GM21528 (cell line): ENCODE results near the gene KCNG3.

Experiments
- ATAC-seq: cut with Tn5 transposase; IDR thresholded peaks from one replicate; pipeline ENCODE4 v1.9.1; 2021; ENCODE audit warnings: mild to moderate bottlenecking, moderate library complexity; ENCODE audit not compliant: unreplicated experiment, low FRiP score

Gene KCNG3, protein sequence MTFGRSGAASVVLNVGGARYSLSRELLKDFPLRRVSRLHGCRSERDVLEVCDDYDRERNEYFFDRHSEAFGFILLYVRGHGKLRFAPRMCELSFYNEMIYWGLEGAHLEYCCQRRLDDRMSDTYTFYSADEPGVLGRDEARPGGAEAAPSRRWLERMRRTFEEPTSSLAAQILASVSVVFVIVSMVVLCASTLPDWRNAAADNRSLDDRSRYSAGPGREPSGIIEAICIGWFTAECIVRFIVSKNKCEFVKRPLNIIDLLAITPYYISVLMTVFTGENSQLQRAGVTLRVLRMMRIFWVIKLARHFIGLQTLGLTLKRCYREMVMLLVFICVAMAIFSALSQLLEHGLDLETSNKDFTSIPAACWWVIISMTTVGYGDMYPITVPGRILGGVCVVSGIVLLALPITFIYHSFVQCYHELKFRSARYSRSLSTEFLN

DNA sequence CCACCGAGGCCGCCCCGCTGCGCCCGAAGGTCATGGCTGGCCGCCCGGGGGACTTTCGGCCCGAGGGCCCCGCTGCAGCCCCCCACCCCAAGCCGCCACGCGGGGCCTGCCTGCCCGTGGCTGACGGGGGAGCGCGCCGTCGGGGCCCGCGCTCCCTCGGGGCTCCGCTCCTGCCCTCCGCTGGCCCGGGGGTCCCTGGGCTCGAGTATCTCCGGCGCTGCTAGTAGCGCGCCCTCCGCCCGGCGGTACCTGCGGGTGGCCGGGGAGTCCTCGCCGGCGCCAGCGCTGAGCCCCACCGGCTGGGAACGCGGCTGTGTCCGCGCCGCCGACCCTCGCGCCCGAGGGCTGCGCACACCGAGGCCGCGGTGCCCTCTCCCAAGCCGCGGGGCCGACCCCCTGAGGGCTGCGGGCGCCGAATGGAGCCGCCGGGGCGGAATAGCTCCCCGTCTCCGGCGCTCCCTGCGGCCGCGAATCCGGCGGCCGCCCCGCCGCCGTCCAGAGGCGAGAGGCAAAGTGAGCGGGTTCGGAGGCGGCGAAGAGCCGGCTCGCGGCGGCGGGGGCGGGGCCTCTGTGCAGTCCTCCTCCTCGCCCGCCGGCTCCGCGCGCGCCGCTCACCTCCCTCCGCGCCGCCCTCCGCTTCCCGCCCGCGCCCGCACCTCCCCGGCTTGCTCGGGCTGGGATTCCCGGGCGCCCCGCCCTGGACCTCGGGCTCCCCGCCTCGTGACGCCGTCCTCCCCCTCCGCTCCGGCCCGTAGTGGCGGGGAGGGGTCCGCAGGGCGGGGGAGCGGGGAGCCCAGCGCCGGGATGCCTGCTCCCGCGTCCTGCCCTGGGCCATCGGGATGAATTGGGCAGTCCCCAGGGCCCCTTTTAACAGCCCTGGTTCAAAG lies at the start of gene KCNG3:
Gene KCNG3, minus strand, starts transcription at position 515 of the 887 bp plus-strand sequence. Its CDS starts 481 bp downstream, at position 34.
- ATAC-seq: peak; percentile 50

DNA sequence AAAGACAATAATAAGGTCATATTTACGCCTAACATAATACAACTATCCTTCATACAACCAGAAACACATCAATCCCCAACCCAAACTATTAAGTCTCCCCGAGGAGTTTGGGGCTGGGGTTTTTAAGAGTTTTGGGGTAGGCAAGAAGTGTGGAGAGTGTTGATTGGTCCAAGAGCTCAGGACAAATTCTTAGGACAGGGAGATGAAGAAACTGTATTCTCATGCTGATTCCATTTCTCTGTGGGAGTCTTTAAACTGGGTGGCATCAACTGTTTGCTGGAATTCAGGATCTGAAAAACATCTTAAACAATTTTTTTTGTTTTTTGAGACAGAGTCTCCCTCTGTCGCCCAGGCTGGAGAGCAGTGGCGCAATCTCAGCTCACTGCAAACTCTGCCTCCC lies 49.1 kb upstream of the KCNG3 start:
- ATAC-seq: no peak

DNA sequence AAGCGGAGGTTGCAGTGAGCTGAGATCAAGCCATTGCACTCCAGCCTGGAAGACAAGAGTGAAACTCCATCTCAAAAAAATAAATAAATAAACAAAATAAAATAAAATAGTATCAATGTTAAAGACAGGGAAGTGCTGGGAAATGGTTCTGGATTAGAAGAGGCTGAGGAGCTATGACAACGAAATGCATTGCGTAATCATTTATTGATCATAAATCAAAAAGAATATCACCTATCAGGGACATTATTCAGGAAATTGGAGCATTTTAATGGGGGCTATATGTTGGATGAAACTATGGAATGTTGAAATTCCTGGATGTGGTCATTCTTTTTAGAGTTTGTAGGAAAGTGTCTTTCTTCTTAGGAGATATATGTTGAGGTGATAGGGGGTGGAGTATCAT lies 43.7 kb upstream of the KCNG3 start:
- no peak for ATAC-seq

DNA sequence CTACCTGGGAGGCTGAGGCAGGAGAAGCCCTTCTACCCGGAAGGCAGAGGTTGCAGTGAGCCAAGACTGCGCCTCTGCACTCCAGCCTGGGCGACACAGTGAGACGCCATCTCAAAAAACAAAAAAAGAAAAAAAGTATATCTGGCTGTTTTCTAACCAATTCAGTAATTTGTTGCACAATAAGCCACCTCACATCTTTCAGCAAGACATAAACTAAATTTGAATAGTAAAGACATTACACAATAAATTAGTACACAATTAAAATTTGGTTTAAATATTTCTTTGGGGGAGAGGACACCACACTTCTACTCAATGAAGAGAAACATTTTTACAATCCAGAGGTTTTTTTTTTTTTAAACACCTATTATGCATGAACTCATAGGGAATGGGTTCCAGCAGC lies 38.6 kb upstream of the KCNG3 start:
- no peak for ATAC-seq

DNA sequence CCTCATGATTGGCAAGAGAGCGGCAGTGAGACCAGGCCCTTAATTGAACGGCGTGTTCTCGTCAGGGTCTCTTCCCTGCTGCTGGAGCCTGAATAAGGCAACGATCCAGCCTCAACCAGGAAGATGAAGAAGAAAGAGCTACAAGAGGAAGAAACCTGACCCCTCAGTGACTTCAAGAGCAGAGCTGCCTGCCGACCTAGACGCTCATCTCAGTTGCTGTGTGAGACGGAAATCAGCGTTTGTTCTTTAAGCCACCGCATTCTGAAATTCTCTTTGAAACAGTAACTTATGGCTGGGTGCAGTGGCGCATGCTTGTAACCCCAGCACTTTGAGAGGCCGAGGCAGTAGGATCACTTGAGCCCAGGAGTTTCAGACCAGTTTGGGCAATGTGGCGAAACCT lies 29.6 kb upstream of the KCNG3 start:
- no peak for ATAC-seq

DNA sequence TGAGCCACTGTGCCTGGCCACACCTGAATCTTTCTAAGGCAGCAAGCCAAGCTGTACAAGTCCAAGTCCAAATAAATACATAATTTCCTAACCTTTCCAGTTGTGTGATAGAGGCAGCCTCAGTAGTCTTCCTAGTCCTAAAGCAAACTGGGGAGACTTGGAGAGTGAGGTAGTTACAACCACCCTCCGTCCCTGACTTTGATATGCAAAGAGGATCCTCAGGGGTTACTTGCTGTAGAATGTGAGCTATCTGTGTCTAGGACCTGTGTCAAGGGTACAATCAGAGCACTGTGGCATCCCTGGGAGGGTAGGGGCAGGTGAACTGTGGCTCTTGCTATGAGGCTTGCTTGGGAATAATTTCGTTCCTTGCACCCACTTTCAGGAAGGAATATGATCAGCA lies 28.3 kb upstream of the KCNG3 start:
- no peak for ATAC-seq

DNA sequence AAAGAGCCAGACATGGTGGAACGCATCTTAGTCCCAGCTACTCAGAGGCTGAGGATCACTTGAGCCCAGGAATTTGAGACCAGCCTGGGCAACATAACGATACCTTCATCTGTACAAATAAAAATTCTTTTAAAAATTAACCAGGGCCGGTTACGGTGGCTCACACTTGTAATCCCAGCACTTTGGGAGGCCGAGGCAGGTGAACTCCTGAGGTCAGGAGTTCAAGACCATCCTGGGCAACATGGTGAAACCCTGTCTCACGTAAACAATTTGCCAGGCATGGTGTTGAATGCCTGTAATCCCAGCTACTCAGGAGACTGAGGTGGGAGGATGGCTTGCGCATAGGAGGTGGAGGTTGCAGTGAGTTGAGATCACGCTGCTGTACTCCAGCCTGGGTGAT lies 25.8 kb upstream of the KCNG3 start:
- no peak for ATAC-seq

DNA sequence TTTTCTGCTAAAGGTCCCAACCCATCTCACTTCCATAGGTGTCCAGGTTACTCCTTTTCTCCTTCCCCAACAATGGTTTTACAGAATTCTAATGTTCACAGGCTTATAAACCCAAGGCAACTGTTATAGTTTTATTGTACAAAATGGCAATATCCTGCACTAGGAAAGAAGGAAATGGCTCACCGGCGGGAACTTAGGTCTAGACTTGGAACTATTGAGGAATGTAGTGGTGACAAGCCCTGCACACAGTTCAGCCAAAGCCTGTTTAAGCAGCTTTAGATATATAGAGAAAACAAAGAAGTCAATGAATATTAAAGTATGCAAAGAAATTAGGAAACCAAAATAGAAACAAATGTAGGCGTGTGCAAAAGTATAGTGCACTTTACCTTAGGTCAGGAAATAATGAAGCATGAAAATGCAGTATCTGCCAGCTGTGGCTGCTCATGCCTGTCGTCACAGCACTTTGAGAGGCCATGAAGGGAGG lies 22.7 kb upstream of the KCNG3 start:
- no peak for ATAC-seq

DNA sequence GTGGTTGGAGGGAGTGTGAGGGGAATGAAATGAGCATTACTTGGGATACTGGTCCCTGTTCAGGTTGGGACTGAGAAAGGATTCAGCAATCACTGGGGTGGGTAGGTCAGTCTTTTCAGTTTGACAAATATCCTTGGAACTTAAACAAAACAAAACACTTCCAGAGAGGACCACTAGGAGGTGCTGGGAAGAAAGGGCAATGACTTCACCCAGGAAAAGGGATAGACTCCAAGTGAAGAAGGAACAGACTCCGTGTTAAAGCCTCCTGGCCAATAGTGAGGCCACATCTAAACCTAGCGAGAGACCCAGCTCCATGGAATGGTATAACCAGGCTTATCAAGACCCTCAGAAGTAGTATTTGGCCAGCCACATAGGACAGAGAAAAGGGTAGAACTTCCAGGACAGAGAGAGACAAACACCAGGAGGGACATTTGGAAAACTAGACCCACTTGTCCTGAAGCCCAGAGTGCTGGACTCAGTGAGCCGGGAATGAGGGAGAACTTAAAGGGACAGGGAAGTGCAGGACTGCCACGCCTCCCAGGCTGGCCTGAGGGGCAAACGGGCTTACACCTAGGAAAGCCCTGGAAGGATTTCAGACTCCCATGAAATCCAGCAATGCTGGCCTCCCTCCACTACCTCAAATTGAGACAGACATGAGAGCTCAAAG lies 19.6 kb upstream of the KCNG3 start:
- no peak for ATAC-seq

DNA sequence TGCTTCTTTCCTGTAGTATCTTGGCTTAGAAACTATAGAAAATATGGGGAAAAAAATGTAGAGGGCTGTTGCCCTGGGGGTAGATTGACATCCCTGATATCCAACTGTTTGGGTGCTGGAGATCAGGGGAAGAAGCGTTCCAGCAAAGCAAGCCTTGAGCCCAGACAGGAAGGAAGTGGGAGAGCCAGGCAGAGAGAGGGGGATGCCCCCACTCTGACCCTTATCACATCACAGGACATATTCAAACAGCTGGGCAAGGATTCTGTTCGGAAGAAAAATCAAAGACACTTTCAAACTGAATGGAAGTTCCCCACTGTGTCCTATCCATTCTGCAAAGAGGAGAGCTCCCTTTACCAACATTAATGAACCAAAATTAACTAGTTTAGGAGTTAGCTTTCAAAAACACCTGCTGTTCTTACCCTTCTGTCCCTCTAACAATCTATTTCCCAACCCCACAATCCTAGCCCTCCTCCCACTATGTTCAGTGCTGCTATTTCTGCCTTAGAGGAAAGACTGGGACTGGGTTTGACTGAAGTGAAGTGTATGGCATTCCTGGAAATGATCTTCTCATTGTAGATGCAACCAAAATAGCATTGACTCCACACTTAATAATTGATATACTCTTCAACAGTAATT lies 16.9 kb upstream of the KCNG3 start:
- ATAC-seq: no peak

DNA sequence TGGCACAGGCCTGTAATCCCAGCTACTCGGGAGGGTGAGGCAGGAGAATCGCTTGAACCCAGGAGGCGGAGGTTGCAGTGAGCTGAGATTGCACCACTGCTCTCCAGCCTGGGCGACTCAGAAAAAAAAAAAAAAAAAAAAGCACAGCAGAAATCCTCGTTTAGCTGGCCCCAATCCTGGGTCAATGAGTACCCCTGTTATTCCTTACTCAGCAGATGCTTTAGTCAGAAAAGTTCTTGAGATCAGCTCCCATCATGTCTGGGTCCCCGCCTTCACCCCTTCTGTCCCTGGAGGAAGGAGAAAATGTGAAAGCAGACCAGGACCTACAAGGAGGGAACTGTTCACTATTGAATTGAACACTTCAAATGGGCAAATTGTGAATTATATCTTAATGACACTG lies 16.4 kb upstream of the KCNG3 start:
- no peak for ATAC-seq

DNA sequence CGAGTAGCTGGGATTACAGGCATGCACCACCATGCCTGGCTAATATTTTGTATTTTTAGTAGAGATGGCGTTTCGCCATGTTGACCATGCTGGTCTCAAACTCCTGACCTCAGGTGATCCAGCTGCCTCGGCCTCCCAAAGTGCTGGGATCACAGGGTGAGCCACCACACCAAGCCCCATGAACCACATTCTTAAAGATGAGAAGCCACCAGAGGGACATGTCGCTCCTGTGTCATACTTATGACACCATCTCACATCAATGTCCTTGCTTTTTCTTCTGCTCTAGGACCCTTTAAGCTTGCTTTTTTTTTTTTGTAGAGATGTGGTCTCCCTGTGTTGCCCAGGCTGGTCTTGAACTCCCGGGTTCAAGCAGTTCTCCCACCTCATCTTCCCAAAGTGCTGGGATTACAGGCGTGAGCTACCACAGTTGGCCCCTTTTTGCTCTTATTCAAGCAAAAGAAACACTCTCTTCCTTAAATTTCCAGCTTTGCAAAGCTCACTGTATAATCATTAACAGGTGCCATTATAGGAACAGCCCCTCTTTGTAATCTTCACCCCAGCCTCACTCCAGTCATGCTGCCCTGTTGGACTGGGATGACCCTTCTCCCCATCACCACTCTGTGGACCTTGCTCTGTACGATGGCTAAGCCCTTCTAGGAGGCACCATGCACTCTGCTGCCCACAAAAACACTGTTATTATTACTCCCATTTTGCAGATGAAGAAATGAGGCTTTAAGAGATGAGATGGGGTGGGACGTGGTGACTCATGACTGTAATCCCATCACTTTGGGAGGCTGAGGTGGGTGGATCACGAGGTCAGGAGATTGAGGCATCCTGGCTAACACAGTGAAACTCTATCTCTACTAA lies 10.8 kb upstream of the KCNG3 start:
- ATAC-seq: no peak

DNA sequence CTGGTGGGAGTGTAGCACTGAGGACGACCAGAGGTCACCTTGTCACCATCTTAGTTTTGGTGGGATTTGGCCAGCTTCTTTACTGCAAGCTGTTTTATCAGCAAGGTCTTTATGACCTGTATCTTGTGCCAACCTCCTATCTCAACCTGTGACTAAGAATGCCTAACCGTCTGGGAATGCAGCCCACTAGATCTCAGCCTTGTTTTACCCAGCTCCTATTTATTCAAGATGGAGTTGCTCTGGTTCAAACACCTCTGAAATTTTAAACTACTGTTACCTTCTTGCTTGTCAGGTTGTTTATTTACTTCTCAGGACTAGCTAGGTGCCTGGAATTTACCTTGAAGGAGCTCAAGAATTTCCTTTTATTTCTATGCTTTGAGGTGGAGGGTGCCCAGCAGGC lies 9.5 kb upstream of the KCNG3 start:
- no peak for ATAC-seq

DNA sequence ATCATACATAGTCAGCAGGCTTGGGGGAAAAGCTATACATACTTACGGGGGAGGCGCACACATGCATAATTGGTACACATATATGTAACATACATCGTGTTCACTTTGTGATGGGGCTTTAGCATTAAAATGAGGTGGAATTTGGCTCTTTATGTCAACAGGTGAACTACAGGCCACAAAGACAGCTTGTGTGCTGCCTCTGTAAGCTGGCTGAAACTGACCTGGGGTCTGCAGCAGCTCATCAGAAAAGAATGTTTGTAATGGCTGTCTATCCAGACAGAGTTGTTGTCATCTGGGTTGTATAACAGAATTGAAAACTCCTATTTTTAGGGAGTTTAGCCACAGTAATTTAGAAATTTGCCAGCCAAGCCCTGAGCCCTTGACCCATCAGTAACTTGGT lies 4.7 kb upstream of the KCNG3 start:
- no peak for ATAC-seq

DNA sequence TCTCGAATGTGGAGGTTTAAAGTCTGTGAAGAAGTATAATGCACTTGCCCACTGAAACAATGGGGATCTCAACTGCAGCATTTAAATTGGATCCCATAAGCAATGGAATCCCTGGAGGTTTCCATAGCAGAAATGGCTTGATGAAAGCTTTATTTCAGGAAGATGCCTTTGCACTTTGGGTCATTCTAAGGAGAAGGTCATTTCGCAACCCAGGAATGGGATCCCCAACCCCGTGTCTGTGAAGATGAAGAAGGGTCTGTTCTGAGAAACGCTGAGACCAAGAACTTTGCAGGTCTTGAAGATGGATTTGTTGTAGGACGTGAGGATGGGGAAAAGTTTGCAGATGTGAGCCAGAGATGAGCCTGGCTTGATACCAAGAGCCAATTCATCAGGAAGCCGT lies 1.8 kb upstream of the KCNG3 start:
- ATAC-seq: no peak

DNA sequence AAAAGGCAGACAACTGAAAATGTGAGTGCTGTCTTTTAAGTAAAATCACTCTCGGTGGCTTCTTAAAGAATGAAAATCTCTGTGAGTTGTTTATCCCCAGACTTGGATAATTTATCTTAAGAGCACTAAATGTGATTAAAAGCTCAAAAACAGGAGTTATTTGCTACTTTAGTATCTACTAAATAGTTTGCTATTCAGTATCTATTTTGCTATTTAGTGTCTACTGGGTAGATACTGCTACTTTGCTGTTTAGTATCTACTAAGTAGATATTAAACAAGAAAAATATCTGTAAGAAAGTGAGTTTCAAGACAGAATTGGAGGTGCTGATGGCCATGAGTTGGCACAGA lies 1.4 kb upstream of the KCNG3 start:
- ATAC-seq: no peak

DNA sequence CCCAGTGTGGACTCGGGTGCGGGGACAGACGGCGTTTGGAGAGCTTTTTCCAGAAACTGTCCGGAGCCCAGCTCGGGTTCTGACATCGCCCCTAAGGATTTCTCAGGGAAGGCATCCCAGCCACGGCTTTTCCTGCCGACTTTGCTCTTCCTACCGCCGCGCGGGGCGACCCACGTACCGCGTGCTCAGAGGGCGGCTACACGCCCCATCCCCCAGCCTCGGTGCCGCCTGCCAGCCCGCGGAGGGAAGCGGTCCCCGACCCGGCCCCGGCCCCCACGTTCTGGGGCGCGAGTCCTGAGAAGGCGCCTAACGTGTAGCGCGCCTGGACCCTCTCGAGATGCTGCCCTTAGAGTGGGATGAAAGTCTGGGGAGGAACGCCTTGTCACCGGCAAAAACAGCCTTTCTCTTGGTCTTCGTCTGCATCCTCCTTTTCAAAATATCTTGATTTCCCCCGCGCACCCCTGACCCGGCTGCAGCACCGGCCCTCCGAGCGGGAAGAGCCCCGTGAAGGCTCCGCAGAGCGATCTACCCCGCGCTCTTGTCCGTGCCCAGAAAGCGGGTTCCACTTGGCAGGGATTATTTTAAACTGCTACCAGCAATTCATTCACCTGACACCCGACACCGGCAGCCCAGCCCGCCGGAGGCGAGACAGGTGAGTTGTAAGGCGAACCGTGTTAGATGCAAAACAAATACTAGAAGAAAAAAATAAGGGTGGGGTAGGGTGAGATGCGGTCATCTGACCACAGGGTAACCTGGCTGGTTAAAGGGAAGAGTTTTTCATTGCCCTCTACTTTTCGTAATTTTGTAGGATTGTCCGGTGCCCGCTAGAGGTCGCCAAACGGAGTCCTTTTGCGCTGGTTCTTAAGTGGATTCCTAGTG lies 812 bp upstream of the KCNG3 start:
- ATAC-seq: peak; percentile 45

DNA sequence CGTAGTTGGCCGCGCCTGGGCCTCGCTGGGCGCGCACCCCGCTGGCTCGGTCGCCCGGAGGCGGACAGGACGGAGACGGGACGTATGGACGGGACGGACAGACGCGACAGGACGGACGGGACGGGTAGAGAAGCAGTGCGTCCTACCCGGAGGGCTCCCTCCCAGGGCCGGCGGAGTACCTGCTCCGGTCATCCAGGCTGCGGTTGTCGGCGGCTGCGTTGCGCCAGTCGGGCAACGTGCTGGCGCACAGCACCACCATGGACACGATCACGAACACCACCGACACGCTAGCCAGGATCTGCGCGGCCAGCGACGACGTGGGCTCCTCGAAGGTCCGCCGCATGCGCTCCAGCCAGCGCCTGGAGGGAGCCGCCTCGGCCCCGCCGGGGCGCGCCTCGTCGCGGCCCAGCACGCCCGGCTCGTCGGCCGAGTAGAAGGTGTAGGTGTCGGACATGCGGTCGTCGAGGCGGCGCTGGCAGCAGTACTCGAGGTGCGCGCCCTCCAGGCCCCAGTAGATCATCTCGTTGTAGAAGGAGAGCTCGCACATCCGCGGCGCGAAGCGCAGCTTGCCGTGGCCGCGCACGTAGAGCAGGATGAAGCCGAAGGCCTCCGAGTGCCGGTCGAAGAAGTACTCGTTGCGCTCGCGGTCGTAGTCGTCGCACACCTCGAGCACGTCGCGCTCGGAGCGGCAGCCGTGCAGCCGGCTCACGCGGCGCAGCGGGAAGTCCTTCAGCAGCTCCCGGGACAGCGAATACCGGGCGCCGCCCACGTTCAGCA lies 903 bp downstream of the KCNG3 start:
- ATAC-seq: no peak
